Inflammatory macrophage treated with lipopolysaccharide for 1 hour (primary cell): ENCODE data around the gene LCK.
"Not testable (repeated sequence)": the region's sequence is repeated elsewhere in the genome, so short reads cannot be mapped to it uniquely, and the experiment has no call there.

Source experiments
- DNase-seq, 2 donors: peaks; one replicate each; pipeline ENCODE4 v3.0.0-alpha.2; 2020 to 2022

LCK gene

DNA sequence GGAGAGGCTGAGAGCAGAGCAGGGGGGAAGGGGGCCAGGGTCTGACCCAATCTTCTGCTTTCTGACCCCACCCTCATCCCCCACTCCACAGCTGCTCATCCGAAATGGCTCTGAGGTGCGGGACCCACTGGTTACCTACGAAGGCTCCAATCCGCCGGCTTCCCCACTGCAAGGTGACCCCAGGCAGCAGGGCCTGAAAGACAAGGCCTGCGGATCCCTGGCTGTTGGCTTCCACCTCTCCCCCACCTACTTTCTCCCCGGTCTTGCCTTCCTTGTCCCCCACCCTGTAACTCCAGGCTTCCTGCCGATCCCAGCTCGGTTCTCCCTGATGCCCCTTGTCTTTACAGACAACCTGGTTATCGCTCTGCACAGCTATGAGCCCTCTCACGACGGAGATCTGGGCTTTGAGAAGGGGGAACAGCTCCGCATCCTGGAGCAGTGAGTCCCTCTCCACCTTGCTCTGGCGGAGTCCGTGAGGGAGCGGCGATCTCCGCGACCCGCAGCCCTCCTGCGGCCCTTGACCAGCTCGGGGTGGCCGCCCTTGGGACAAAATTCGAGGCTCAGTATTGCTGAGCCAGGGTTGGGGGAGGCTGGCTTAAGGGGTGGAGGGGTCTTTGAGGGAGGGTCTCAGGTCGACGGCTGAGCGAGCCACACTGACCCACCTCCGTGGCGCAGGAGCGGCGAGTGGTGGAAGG is 23.7 kb downstream of the LCK start:
- no peak for DNase-seq

- peak in 1 of 2 donors; percentile 4 for DNase-seq
Measured at GRCh38 chr1:32275424-32275823, 24.4 kb downstream of the LCK start.

- DNase-seq, result no peak
Measured at GRCh38 chr1:32276032-32276782, 25.1 kb downstream of the LCK start.

- not testable (repeated sequence) for DNase-seq
Measured at GRCh38 chr1:32284777-32285176, 33.7 kb downstream of the LCK start.

GRCh38 chr1:32285658-32286057 is 34.6 kb downstream of the LCK start:
- no peak for DNase-seq

DNA sequence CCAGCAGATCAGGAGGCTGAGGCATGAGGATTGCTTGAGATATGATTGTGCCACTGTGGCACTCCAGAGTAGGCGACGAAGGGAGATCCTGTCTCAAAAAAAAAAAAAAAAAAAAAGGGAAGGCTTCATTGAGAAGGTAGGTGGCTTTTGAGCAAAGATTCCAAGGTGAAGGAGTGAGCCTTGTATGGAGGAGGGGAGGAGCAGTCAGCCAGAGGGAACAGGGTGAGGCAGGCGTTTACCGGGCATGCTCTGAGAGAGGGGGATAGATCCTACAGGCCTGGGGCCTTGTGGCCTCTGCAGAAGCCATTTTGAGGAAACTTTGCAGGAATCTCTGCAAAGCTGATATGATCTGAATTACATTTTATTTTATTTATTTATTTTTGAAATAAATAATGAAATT is 35.7 kb downstream of the LCK start:
- no peak for DNase-seq

DNA sequence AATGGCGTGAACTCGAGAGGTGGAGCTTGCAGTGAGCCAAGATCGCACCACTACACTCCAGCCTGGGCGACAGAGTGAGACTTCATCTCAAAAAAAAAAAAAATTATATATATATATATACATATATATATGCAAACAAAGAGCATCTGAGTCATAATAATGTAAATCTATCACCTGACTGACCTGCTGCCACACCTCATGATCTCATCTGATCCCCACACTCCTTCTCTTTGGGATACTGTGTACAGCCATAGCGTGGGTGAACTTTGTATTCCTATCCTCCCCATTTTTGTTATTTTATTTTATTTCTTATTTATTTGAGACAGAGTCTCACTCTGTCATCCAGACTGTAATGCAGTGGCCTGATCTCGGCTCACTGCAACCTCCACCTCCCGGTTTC is 38.2 kb downstream of the LCK start:
- no peak for DNase-seq

DNA sequence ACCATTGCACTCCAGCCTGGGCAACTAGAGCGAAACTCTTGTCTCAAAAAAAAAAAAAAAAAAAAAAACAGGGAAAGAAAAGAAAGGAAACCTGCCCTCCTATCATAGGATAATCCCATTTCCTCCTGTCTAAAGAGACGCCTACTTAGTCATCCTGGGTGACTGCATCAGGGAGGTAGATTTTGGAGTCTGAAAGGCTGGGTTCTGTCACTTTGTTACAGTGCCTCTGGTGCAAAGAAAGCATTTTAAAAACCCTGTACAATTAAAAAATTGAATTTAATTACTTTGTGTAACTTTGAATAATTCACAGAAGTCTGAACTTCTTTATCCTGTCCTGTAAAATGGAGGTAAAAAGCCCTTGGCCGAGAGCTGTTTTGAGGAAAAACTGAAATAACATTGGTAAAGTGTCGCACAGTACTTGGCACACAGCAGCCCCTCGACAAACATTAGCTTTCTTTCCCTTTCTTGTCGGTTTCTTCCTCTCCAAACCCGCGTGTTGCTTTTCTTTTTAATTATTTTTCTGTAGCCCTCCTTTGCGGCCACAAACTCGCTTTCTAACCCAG is 40.2 kb downstream of the LCK start:
- peak; percentile 12 for DNase-seq

GRCh38 chr1:32291708-32292538 is 40.9 kb downstream of the LCK start, which contains the start of gene HDAC1:
Gene HDAC1 (plus strand): TSS chr1:32292083. CDS start chr1:32292170, 87 bp downstream.
- peak; percentile 94 to 95 for DNase-seq

GRCh38 chr1:32298211-32298610 is 47.1 kb downstream of the LCK start:
- DNase-seq, result not testable (repeated sequence)

DNA sequence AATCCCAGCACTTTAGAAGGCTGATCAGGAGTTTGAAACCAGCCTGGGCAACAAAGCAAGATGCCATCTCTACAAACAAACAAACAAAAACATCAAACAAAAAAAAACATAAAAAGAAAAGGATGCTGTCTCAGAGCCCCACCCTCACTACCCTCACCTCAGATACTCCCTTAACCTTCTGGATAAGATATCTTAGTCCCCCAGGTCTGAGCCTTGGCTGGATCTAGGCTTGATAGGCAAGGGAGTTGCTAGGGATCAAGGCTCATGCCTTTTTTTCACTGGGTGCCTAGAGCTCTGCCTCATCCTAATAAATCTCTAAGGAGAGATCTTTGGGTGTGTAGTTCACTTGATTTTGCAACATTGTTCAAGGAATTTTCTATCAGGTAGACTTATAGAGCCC is 48.3 kb downstream of the LCK start:
- DNase-seq, result no peak

GRCh38 chr1:32303358-32303757 is 52.3 kb downstream of the LCK start:
- no peak for DNase-seq

GRCh38 chr1:32303997-32304622 is 53.0 kb downstream of the LCK start:
- no peak for DNase-seq

- DNase-seq, result no peak
Measured at GRCh38 chr1:32305310-32305709, 54.2 kb downstream of the LCK start.

GRCh38 chr1:32307324-32307723 is 56.3 kb downstream of the LCK start:
- peak; percentile 37 to 71 for DNase-seq

DNA sequence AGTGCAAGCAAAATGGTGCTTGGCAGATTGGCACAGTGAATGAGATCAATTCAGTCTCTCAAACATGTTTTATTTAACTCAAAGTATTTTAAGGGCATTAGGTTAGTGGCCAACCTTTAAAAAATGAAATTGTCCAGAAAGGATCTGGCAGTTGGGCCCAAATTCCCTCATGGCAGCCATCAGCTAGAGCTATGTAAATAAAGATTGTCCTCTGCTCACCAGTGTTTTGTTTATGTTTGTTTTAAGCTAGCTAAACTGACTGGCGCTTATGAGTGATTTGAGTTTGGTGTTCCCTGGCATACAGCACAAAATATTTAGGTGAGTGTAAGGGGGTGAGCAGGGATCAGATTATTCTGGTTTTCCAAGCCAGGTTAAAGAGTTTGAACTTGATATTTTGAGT is 58.9 kb downstream of the LCK start:
- no peak for DNase-seq

DNA sequence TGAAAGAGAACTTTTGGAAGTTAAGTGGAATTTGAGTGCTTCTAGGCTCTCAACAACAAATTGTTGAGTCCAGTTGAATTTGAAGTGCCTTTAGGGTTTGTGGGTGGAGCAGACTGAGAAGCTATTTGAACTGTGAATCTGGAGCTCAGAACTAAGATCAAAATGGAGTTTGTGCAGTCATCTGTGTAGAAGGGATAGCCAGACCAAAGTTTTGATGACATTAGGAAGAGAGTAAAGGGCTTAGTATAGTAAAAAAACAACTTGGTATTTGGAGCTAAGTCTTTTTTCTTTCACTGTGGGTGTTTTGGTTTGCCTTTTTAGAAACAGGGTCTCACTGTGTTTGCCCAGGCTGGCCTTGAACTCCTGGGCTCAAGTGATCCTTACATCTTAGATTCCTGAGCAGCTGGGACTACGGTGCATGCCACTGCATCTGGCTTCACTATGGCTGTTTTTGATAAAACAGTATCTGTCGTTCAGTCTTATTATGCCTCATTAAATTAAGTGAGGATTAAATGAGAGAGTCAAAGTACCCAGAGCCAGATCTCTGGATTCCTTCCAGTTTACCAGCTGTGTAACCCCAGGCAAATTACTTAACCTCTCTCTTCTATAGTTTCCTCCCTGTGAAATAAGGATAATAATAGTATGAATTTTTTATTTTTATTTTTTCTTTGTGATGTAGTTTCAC is 60.8 kb downstream of the LCK start:
- no peak for DNase-seq

- DNase-seq, result no peak
Measured at GRCh38 chr1:32316903-32317277, 65.8 kb downstream of the LCK start.

- DNase-seq, result no peak
Measured at GRCh38 chr1:32318127-32318869, 67.2 kb downstream of the LCK start.

GRCh38 chr1:32321712-32322291 is 70.7 kb downstream of the LCK start:
- no peak for DNase-seq

GRCh38 chr1:32327204-32327603 is 76.1 kb downstream of the LCK start:
- no peak for DNase-seq
